Small intestine (tissue), 16 donors: ENCODE data around the gene KRTAP21-1. TPM values are rescaled to one million over a fixed set of nuclear protein-coding genes. Genes with fewer than 3 reads are reported as not detected.
A peak's percentile ranks its signal among the peaks of the same experiment; 100 is the strongest.
"Not testable (repeated sequence)": the region's sequence is repeated elsewhere in the genome, so short reads cannot be mapped to it uniquely, and the experiment has no call there.

Source experiments
- DNase-seq, 2 donors: peaks; one replicate each; pipeline versions ENCODE4 v3.0.0 to v3.0.0-alpha.2; 2013
- FAIRE-seq: peaks from 2 replicates; lab custom pipeline; 2012; peaks lifted over from hg19 to GRCh38; lab: Jason Lieb, UNC
- H3K27ac ChIP-seq, 3 donors: one replicate each; pipeline ENCODE4 v1.5.1; 2013; ENCODE audit warnings: low read length in 2 of 3, mild to moderate bottlenecking in 2 of 3, control low read depth in 1 of 3, inconsistent platforms in 1 of 3, low read depth in 1 of 3, moderate library complexity in 1 of 3
- H3K27me3 ChIP-seq, 3 donors: one replicate each; pipeline ENCODE4 v1.6.1; 2013; ENCODE audit warnings: low read length in 3 of 3, inconsistent platforms in 1 of 3; ENCODE audit not compliant: control insufficient read depth in 3 of 3, insufficient read depth in 3 of 3
- H3K36me3 ChIP-seq, 3 donors: one replicate each; pipeline ENCODE4 v1.6.1; 2013; ENCODE audit warnings: low read length in 3 of 3, inconsistent platforms in 1 of 3, low read depth in 1 of 3, mild to moderate bottlenecking in 1 of 3, moderate library complexity in 1 of 3; ENCODE audit not compliant: control insufficient read depth in 3 of 3, insufficient read depth in 2 of 3
- H3K4me1 ChIP-seq, 3 donors: one replicate each; pipeline ENCODE4 v1.6.1; 2013; ENCODE audit warnings: low read length in 2 of 3, inconsistent platforms in 1 of 3, low read depth in 1 of 3, mild to moderate bottlenecking in 1 of 3, moderate library complexity in 1 of 3; ENCODE audit not compliant: control insufficient read depth in 3 of 3, insufficient read depth in 2 of 3
- H3K4me3 ChIP-seq, 3 donors: one replicate each; pipeline ENCODE4 v1.5.1; 2013; ENCODE audit warnings: low read length in 3 of 3, control low read depth in 1 of 3, inconsistent platforms in 1 of 3, low read depth in 1 of 3, mild to moderate bottlenecking in 1 of 3, moderate library complexity in 1 of 3
- H3K9me3 ChIP-seq, 2 donors: one replicate each; pipeline ENCODE4 v1.6.1; 2013; ENCODE audit warnings: low read depth in 1 of 2, low read length in 1 of 2; ENCODE audit not compliant: control insufficient read depth in 2 of 2, insufficient read depth in 1 of 2
- WGBS, 3 donors: extraction: QIAGEN DNeasy Blood & Tissue Kit; methylation state at CpG; one replicate each; pipeline ENCODE4 v1.1.7; 2013; 5-methylcytosine and 5-hydroxymethylcytosine counted together
- long read RNA-seq, 10 donors: transcript quantifications; one replicate each; lab custom pipeline, GENCODE V29; 2026
- polyA plus RNA-seq, 4 donors: library from polyadenylated mRNA; stranded (reverse) in 3 of 4; unstranded in 1 of 4; fragments of 200-250 nt in 3 of 4; fragments of 120-200 nt in 1 of 4; gene quantifications; one replicate each; pipeline versions ENCODE4 v1.2.1 to v1.2.3, GENCODE V29; 2013
- donor health status: healthy with polysubstance abuse.
- donor health status: control.
- donor health status: control.
- donor health status: Bipolar disorder and iron deficiency.
- donor health status: healthy.

The KRTAP21-1 gene
- polyA plus RNA-seq: not detected
- long read RNA-seq, donor 1: 0 reads
- long read RNA-seq, donor 2: 0 reads
- long read RNA-seq, donor 3: 0 reads
- long read RNA-seq, donor 4: 0 reads
- long read RNA-seq, donor 5: 0 reads
- long read RNA-seq, donor 6: 0 reads
- long read RNA-seq, donor 7: 0 reads
- long read RNA-seq, donor 8: 0 reads
- long read RNA-seq, donor 9: 0 reads
- long read RNA-seq, donor 10: 0 reads

DNA sequence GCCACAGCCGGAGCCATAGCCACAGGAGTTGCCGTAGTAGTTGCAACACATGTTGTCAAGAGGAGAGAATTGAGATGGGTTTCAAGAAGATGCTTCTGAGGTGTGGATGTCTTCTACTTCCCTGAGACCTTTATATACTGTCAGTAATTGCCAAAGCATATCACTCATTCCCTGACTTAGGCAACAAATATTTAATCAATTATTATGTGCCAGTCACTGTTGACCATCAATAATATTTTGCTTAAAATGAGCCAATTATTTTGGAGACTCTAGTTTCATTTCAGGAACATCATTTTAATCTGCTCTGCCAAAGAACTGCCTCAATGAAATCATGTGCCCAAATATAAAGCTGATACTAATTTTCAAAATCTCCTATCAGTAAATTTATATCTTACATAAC lies at the start of gene KRTAP21-1:
TSS of gene KRTAP21-1 (minus strand) at position 101 of the 400 bp plus-strand sequence. CDS start at position 51, 50 bp downstream.
- not testable (repeated sequence) for H3K27me3 ChIP-seq, DNase-seq, H3K4me3 ChIP-seq, FAIRE-seq, H3K9me3 ChIP-seq, H3K27ac ChIP-seq, H3K36me3 ChIP-seq, H3K4me1 ChIP-seq
- 89 to 100% (median 92%) methylated on average over 2 of the region's 2 CpGs for WGBS, 3 donors

DNA sequence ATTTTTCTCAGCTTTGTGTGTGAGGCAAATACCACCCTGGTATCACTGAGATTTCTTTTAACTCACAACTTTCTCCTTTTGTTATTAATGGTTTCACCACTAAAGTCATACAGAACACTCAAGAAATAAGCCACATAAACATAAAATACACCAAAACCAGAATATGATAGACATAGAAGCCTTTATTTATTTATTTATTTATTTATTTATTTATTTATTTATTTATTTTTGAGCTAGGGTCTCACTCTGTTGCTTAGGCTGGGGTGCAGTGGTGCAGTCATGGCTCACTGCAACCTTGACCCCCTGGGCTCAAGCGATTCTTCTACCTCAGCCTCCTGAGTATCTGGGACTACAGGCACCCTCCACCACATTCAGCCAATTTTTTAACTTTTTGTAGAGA lies 45.4 kb upstream of the KRTAP21-1 start:
- H3K9me3 ChIP-seq: peaks cover 0 to 1% of the 10 kb centered on the region in 2 donors
- WGBS, 3 donors: 84 to 93% (median 92%) methylated on average over 1 of the region's 1 CpG
- no peak overlapping the region for H3K27ac ChIP-seq
- DNase-seq (no peak), FAIRE-seq (no peak)
- no peaks in the 10 kb centered on the region for H3K36me3 ChIP-seq
- H3K4me3 ChIP-seq: no peak overlapping the region
- H3K4me1 ChIP-seq: no peaks in the 10 kb centered on the region
- H3K27me3 ChIP-seq: no peaks in the 10 kb centered on the region

DNA sequence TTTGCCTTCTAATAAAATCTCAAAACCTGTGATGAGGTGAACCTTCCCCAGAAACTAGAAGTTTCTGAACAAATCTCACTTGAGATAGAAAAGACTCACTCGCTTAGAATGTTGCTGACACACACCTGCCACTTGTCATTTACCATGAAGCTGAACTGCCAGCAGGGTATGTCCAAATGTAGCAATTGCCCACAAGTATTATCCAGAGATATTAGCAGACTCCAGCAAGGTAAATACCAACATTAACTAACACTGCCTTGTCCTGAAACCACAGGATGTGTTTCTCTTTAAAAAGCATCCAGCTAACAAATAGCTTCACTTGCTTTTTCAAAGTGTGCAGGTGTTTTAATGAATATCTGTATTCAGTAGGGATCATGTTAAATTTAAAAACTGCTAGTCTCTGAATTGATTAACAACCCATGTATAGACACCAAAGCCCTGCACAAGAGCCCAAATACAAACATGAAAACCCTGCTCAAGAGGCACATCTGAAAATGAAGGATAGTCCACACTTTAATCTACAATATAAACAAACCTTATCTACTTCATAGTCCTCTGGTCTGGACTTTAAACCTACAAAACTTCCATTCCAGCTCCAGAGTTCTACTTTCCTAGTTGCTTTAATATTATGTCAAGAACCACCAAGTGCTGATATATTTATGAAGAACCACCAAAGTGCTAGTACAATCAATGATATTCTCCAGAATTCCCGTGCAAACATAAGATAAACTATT lies 38.5 kb upstream of the KRTAP21-1 start:
- DNase-seq (peak; percentile 4 to 8), FAIRE-seq (no peak)
- no peak overlapping the region for H3K27ac ChIP-seq
- H3K36me3 ChIP-seq: no peaks in the 10 kb centered on the region
- WGBS, 3 donors: 16 to 37% (median 20%) methylated on average over 2 of the region's 2 CpGs
- peaks cover 0 to 2% of the 10 kb centered on the region in 2 donors for H3K9me3 ChIP-seq
- no peaks in the 10 kb centered on the region for H3K4me1 ChIP-seq
- no peaks in the 10 kb centered on the region for H3K27me3 ChIP-seq
- H3K4me3 ChIP-seq: no peak overlapping the region

DNA sequence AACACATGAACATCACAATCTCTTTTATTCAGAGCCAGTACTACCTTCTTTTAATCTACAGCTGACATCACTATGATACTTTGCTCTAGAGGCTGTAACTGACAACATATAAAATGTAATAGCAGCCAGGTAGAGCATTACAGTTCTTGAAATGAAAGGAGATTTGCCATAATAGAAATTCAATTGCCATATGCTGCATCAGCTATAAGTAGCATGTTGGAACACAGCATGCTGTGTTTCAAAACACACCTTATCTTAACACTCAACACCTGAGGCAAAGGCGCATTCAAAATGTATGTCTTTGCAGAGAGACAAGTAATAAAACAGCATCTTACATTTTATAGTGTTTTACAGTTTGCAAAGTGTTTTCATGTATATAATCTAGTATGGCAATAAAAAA lies 24.0 kb upstream of the KRTAP21-1 start:
- Histone ChIP-seq H3K27me3 (no peaks in the 10 kb centered on the region), H3K36me3 (no peaks in the 10 kb centered on the region), H3K4me1 (no peaks in the 10 kb centered on the region), H3K27ac (no peak overlapping the region), H3K9me3 (no peaks in the 10 kb centered on the region), H3K4me3 (no peak overlapping the region)
- peak in 1 of 2 donors; percentile 1 for DNase-seq
- FAIRE-seq: no peak
- 84 to 97% (median 92%) methylated on average over 1 of the region's 1 CpG for WGBS, 3 donors

DNA sequence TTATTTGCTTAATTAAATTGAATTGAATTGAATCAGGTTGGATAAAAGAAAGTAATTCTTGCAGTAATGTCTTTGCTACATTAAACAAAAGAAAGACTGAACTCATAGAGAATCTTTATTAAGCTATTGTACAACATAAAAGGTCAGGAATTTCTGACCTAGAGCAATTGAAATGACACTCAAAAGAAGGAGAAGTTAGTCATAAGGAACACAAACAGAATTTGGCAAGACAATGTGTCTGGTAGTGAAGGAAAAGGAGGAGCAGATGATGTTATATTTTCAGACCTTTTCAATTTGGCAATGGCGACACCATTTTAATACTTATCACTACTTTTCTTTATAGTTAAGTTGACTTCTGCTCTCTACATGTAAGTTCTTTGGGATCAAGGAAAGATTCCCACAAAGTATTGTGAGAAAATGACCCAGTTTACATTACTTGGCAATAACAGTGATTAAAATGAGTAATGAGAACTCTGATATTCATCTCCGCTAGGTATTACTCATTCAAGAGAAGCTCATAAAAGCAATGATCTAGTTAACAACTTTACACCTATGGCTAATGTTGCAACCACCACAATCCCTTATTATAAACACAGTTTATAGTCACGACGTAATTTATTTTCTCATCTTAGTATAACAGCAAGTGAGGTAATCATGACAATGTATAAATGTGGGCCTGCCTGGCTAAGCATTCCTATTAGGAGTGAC lies 14.7 kb upstream of the KRTAP21-1 start:
- 91 to 94% (median 93%) methylated on average over 4 of the region's 4 CpGs for WGBS, 3 donors

DNA sequence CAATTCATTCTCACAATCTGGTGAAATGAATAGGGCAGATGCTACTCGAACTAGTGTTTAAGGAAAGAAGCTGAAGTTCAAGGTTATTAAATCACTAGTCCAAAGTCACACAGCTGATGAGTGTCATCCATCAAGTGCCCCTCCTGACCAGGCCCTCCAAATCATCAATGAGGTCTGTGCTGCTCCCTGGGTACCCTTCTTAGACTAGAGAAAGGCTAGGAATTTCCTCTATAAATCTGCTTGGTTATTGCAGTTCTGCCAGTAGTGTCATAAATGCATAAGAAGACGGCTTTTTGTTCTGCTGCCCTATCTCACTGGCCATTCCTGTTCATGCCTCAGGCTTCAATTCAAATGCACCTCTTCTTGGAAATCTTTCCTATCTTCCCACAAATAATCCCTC lies 5.5 kb upstream of the KRTAP21-1 start:
- FAIRE-seq: no peak
- WGBS, 3 donors: 66 to 74% (median 69%) methylated on average over 2 of the region's 2 CpGs
- H3K27me3 ChIP-seq: no peaks in the 10 kb centered on the region
- no peak overlapping the region for H3K4me3 ChIP-seq
- H3K27ac ChIP-seq: no peak overlapping the region
- DNase-seq: no peak
- no peaks in the 10 kb centered on the region for H3K9me3 ChIP-seq
- H3K36me3 ChIP-seq: no peaks in the 10 kb centered on the region
- no peaks in the 10 kb centered on the region for H3K4me1 ChIP-seq

More for the DNA sequence above, 14.7 kb upstream of the KRTAP21-1 start:
- DNase-seq (no peak), FAIRE-seq (no peak)
- Histone ChIP-seq H3K4me1 (no peaks in the 10 kb centered on the region), H3K27ac (no peak overlapping the region), H3K27me3 (no peaks in the 10 kb centered on the region), H3K9me3 (no peaks in the 10 kb centered on the region), H3K36me3 (no peaks in the 10 kb centered on the region), H3K4me3 (no peak overlapping the region)

DNA sequence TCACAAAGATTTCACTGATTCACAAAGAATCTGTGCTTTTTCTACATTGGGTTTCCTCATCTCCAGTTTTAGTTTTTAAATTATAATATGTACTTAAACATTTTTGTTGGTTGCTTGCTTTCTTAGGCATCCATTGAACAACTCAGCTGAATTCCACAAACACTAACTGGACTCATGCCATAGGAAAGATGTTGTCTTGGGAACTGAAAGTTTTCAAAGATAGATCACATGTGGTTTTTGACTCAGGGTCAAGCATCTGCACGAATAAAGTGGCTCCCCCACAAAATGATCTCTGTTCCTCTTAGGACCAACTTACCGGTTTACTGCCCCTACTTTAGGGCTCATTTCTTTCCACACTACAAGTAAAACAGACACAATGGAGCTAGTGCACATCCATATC lies 3.1 kb upstream of the KRTAP21-1 start:
- no peaks in the 10 kb centered on the region for H3K27me3 ChIP-seq
- no peak overlapping the region for H3K27ac ChIP-seq
- no peaks in the 10 kb centered on the region for H3K4me1 ChIP-seq
- DNase-seq (no peak), FAIRE-seq (no peak)
- WGBS, 3 donors: 58 to 83% (median 74%) methylated on average over 2 of the region's 2 CpGs
- no peak overlapping the region for H3K4me3 ChIP-seq
- H3K36me3 ChIP-seq: no peaks in the 10 kb centered on the region
- H3K9me3 ChIP-seq: no peaks in the 10 kb centered on the region

DNA sequence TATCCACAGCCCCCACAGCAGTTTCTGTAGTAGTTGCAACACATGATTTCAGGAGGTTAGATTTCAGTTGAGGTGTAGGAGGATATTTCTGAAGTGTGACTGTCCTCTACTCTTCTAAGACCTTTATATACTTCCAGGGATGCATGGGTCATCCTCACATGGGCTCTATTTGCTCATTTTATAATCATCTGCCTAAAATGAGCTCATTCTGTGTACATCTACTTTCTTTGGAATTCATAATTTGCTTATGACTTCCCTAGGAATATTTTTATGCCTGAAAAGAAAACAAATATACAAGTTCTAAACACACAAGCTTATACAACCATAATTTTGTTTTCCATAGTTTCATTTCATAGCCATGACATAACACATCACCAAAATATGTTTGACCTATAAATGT lies 8.1 kb downstream of the KRTAP21-1 start, which contains the start of gene KRTAP21-2:
TSS of gene KRTAP21-2 (minus strand) at position 101 of the 400 bp plus-strand sequence. CDS start at position 44, 57 bp downstream.
- no peak for FAIRE-seq
- Histone ChIP-seq H3K4me1 (no peaks in the 10 kb centered on the region), H3K27me3 (no peaks in the 10 kb centered on the region), H3K36me3 (no peaks in the 10 kb centered on the region), H3K27ac (no peak within 1 kb of the TSS), H3K9me3 (peaks cover under 1 to 1% of the 10 kb centered on the region in 2 donors), H3K4me3 (no peak within 1 kb of the TSS)
- no peak for DNase-seq
